Measurements from ENCODE around the gene TASP1.

Gene TASP1

GRCh38 chr20:13340088-13340487 is 298.6 kb downstream of the TASP1 start:
- DNase-seq = no peak
